ENCODE data around the gene HDHD5.
A peak's percentile ranks its signal among the peaks of the same experiment; 100 is the strongest.

HDHD5 gene

GRCh38 chr22:17158568-17159503, at the start of gene HDHD5:
TSS of gene HDHD5 (minus strand) at chr22:17159277. CDS start at chr22:17159251, 26 bp downstream.
- DNase-seq: peak; percentile 62

GRCh38 chr22:17205432-17205831, 46.4 kb upstream of the HDHD5 start:
- DNase-seq: peak; percentile 5

GRCh38 chr22:17201285-17201945, 42.3 kb upstream of the HDHD5 start:
- DNase-seq: no peak

GRCh38 chr22:17199003-17199731, 40.1 kb upstream of the HDHD5 start:
- DNase-seq: no peak

GRCh38 chr22:17198170-17199002, 39.3 kb upstream of the HDHD5 start:
- no peak for DNase-seq

GRCh38 chr22:17194213-17194612, 35.1 kb upstream of the HDHD5 start:
- no peak for DNase-seq

GRCh38 chr22:17192186-17192585, 33.1 kb upstream of the HDHD5 start:
- DNase-seq: no peak

- DNase-seq: no peak
These were observed 32.2 kb upstream of the HDHD5 start for GRCh38 chr22:17191163-17191784.

- no peak for DNase-seq
These were observed 31.6 kb upstream of the HDHD5 start for GRCh38 chr22:17190702-17191101.

- DNase-seq: no peak
These were observed 17.6 kb upstream of the HDHD5 start for GRCh38 chr22:17176715-17177114.

- no peak for DNase-seq
These were observed 13.2 kb upstream of the HDHD5 start for GRCh38 chr22:17172029-17172833.

- DNase-seq: peak; percentile 72
These were observed 12.3 kb upstream of the HDHD5 start for GRCh38 chr22:17171153-17172028.

- no peak for DNase-seq
These were observed 8.4 kb upstream of the HDHD5 start for GRCh38 chr22:17167486-17167885.

- no peak for DNase-seq
These were observed 5.4 kb upstream of the HDHD5 start for GRCh38 chr22:17164392-17165024.

GRCh38 chr22:17162731-17163130, 3.7 kb upstream of the HDHD5 start:
- DNase-seq: no peak

GRCh38 chr22:17161991-17162390, 2.9 kb upstream of the HDHD5 start:
- DNase-seq: no peak

- DNase-seq: no peak
These were observed 451 bp upstream of the HDHD5 start for GRCh38 chr22:17159504-17159951.

GRCh38 chr22:17158176-17158567, 905 bp downstream of the HDHD5 start:
- no peak for DNase-seq

- no peak for DNase-seq
These were observed 1.4 kb downstream of the HDHD5 start for GRCh38 chr22:17157714-17158113.
